ENCODE results near the gene CD300LD.

DNA sequence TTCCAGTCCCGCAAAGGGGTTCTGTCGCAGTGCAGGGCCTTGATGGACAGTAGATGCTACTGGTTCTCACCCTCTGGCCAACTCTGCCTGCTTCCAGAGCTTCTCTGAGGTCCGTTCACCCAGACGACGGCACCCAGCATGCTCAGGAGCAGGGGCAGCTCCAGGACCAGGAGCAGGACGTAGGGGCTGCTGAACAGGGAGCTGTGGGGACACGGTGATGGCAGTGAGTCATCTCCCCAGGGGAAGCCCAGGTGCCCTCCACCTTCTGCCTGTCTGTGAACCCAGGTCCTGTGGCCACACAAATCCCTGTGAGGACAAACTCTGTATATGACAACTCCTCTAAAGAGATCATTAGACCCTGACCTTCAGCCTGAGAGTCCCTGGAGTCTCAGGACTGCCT is 42.7 kb downstream of the CD300LD start:
- TF ChIP-seq, protein P1, sequence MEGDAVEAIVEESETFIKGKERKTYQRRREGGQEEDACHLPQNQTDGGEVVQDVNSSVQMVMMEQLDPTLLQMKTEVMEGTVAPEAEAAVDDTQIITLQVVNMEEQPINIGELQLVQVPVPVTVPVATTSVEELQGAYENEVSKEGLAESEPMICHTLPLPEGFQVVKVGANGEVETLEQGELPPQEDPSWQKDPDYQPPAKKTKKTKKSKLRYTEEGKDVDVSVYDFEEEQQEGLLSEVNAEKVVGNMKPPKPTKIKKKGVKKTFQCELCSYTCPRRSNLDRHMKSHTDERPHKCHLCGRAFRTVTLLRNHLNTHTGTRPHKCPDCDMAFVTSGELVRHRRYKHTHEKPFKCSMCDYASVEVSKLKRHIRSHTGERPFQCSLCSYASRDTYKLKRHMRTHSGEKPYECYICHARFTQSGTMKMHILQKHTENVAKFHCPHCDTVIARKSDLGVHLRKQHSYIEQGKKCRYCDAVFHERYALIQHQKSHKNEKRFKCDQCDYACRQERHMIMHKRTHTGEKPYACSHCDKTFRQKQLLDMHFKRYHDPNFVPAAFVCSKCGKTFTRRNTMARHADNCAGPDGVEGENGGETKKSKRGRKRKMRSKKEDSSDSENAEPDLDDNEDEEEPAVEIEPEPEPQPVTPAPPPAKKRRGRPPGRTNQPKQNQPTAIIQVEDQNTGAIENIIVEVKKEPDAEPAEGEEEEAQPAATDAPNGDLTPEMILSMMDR (conservative IDR thresholded peaks at IDR 0.05; ENCODE audit: low read depth, low read length), result no peak
- TF ChIP-seq EZH2 (IDR thresholded peaks at IDR 0.05; ENCODE audit: borderline replicate concordance, low read depth, low read length, poor library complexity, severe bottlenecking), result no peak

All from A673 (cell line).